Neural cell (in vitro differentiated cells): ENCODE measurements around the gene TNIP1. TPM values are rescaled to one million over a fixed set of nuclear protein-coding genes. Genes with fewer than 3 reads are reported as not detected.

Experiments
- H2AFZ ChIP-seq: fragments of 200-600, 300-800 bp; sonication (generic), shearing (Covaris generic); 2 replicates; pipeline ENCODE4 v1.6.0; 2014; ENCODE audit warnings: low read depth, mild to moderate bottlenecking, antibody characterized with exemption, low read length, moderate library complexity
- H3F3A ChIP-seq: fragments of 200-600 bp; shearing (Covaris generic); 2 replicates; pipeline ENCODE4 v1.6.1; 2016; ENCODE audit warnings: mild to moderate bottlenecking, moderate library complexity, mixed read lengths, antibody characterized with exemption, low read length; ENCODE audit not compliant: insufficient read depth, poor library complexity, severe bottlenecking
- H3K27ac ChIP-seq: fragments of 200-600, 300-800 bp; sonication (generic), shearing (Covaris generic); 2 replicates; pipeline ENCODE4 v1.5.1; 2014; ENCODE audit warnings: mild to moderate bottlenecking, low read length, moderate library complexity
- H3K27me3 ChIP-seq: fragments of 300-800, 200-600 bp; sonication (generic), shearing (Covaris generic); 2 replicates; pipeline ENCODE4 v1.6.0; 2014; ENCODE audit warnings: mild to moderate bottlenecking, low read depth, low read length, moderate library complexity; ENCODE audit not compliant: insufficient read depth
- H3K36me3 ChIP-seq: fragments of 300-800, 200-600 bp; sonication (generic), shearing (Covaris generic); 2 replicates; pipeline ENCODE4 v1.5.1; 2014; ENCODE audit warnings: mild to moderate bottlenecking, antibody characterized with exemption, low read length, moderate library complexity; ENCODE audit not compliant: insufficient read depth
- H3K4me2 ChIP-seq: fragments of 300-800, 200-600 bp; sonication (generic), shearing (Covaris generic); 2 replicates; pipeline ENCODE4 v1.6.0; 2014; ENCODE audit warnings: mild to moderate bottlenecking, low read length
- H3K4me3 ChIP-seq: fragments of 300-800, 200-600 bp; sonication (generic), shearing (Covaris generic); 2 replicates; pipeline ENCODE4 v1.5.1; 2014; ENCODE audit warnings: mild to moderate bottlenecking, low read length, moderate library complexity
- H3K79me2 ChIP-seq: fragments of 200-600 bp; shearing (Covaris generic); replicated peaks from 2 replicates; pipeline ENCODE4 v1.6.0; 2014; ENCODE audit warnings: mild to moderate bottlenecking, low read length, moderate library complexity; ENCODE audit not compliant: insufficient read depth
- H3K9ac ChIP-seq: fragments of 300-800, 200-600 bp; sonication (generic), shearing (Covaris generic); 2 replicates; pipeline ENCODE4 v1.6.1; 2016; ENCODE audit warnings: mild to moderate bottlenecking, low read length, mixed read lengths
- H3K9me2 ChIP-seq: fragments of 200-600 bp; shearing (Covaris generic); 2 replicates; pipeline ENCODE4 v1.6.1; 2016; ENCODE audit warnings: mild to moderate bottlenecking, low read length, mixed read lengths; ENCODE audit not compliant: insufficient read depth
- H3K9me3 ChIP-seq: fragments of 200-600, 300-800 bp; sonication (generic), shearing (Covaris generic); 2 replicates; pipeline ENCODE4 v1.6.1; 2016; ENCODE audit warnings: mild to moderate bottlenecking, mixed run types, low read length, moderate library complexity, mixed read lengths
- H4K20me1 ChIP-seq: fragments of 200-600 bp; shearing (Covaris generic); 2 replicates; pipeline ENCODE4 v1.6.1; 2016; ENCODE audit warnings: mild to moderate bottlenecking, mixed run types; ENCODE audit not compliant: insufficient read depth
- EP300 ChIP-seq: fragments of 450-650 bp; conservative IDR thresholded peaks from 2 replicates; pipeline ENCODE4 v1.6.1; 2014; ENCODE audit warnings: antibody characterized with exemption, mild to moderate bottlenecking, moderate library complexity; ENCODE audit not compliant: poor library complexity, severe bottlenecking
- EZH2 ChIP-seq: fragments of 200-600, 300-800 bp; shearing (Covaris generic), sonication (generic); IDR thresholded peaks from 2 replicates; pipeline ENCODE4 v1.6.1; 2014; ENCODE audit warnings: antibody characterized with exemption, low read length, borderline replicate concordance, mild to moderate bottlenecking; ENCODE audit not compliant: insufficient read depth, poor library complexity, severe bottlenecking
- MXI1 ChIP-seq: fragments of 450-650 bp; conservative IDR thresholded peaks from 2 replicates; pipeline ENCODE4 v1.6.1; 2014; ENCODE audit warnings: antibody characterized with exemption, mild to moderate bottlenecking; ENCODE audit not compliant: poor library complexity, severe bottlenecking
- POLR2AphosphoS5 ChIP-seq: IDR thresholded peaks from 2 replicates; pipeline ENCODE4 v1.6.1; 2012
- RAD21 ChIP-seq: fragments of 450-650 bp; conservative IDR thresholded peaks from 2 replicates; pipeline ENCODE4 v1.6.1; 2014; ENCODE audit warnings: antibody characterized with exemption, mild to moderate bottlenecking, moderate library complexity
- SMC3 ChIP-seq: fragments of 450-650 bp; conservative IDR thresholded peaks from 2 replicates; pipeline ENCODE4 v1.6.1; 2014; ENCODE audit warnings: antibody characterized with exemption, mild to moderate bottlenecking, moderate library complexity; ENCODE audit not compliant: poor library complexity
- TAF1 ChIP-seq: IDR thresholded peaks from 2 replicates; pipeline ENCODE4 v1.6.1; 2012; ENCODE audit warnings: low read depth
- polyA plus RNA-seq: library from polyadenylated mRNA; depleted of rRNA; stranded (reverse); fragments of >200 nt; gene quantifications from 2 replicates; pipeline ENCODE4 v1.2.3, GENCODE V29; 2014
- TF ChIP-seq, protein P1 (sequence below): IDR thresholded peaks from 2 replicates; pipeline ENCODE4 v1.6.1; 2012; ENCODE audit warnings: borderline replicate concordance
- TF ChIP-seq, protein P2 (sequence below): fragments of 450-650 bp; IDR thresholded peaks from 2 replicates; pipeline ENCODE4 v1.5.1; 2014; ENCODE audit warnings: antibody characterized with exemption, mild to moderate bottlenecking, moderate library complexity; ENCODE audit not compliant: poor library complexity, severe bottlenecking

Gene TNIP1
- polyA plus RNA-seq, 1 donor from 2014 or later: 3.3 TPM

DNA sequence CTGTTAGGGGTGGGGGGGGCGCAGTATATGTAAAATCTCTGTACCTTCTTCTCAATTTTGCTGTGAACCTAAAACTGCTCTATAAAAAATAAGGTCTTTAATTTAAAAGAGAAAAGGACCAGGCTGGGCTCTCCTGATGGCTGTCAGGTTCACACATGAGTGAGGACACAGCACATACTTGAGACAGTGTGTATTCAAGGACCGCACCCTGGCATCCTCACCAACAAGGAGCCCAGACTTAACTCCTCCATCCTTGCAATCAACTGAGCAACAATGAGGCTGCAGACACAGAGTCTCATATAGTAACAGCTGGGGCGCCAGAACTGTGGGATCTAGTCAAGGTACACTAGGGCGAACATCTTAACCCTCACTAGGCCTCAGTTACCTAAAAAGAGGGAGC lies 9.8 kb downstream of the TNIP1 start:
- no peak overlapping the region for H3K9ac ChIP-seq
- H2AFZ ChIP-seq: no peak overlapping the region
- no peak for TF ChIP-seq EZH2
- TF ChIP-seq MXI1: no peak
- no peak for TF ChIP-seq RAD21
- TF ChIP-seq, protein P1, sequence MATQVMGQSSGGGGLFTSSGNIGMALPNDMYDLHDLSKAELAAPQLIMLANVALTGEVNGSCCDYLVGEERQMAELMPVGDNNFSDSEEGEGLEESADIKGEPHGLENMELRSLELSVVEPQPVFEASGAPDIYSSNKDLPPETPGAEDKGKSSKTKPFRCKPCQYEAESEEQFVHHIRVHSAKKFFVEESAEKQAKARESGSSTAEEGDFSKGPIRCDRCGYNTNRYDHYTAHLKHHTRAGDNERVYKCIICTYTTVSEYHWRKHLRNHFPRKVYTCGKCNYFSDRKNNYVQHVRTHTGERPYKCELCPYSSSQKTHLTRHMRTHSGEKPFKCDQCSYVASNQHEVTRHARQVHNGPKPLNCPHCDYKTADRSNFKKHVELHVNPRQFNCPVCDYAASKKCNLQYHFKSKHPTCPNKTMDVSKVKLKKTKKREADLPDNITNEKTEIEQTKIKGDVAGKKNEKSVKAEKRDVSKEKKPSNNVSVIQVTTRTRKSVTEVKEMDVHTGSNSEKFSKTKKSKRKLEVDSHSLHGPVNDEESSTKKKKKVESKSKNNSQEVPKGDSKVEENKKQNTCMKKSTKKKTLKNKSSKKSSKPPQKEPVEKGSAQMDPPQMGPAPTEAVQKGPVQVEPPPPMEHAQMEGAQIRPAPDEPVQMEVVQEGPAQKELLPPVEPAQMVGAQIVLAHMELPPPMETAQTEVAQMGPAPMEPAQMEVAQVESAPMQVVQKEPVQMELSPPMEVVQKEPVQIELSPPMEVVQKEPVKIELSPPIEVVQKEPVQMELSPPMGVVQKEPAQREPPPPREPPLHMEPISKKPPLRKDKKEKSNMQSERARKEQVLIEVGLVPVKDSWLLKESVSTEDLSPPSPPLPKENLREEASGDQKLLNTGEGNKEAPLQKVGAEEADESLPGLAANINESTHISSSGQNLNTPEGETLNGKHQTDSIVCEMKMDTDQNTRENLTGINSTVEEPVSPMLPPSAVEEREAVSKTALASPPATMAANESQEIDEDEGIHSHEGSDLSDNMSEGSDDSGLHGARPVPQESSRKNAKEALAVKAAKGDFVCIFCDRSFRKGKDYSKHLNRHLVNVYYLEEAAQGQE: no peak
- TF ChIP-seq POLR2AphosphoS5: no peak
- TF ChIP-seq, protein P2, sequence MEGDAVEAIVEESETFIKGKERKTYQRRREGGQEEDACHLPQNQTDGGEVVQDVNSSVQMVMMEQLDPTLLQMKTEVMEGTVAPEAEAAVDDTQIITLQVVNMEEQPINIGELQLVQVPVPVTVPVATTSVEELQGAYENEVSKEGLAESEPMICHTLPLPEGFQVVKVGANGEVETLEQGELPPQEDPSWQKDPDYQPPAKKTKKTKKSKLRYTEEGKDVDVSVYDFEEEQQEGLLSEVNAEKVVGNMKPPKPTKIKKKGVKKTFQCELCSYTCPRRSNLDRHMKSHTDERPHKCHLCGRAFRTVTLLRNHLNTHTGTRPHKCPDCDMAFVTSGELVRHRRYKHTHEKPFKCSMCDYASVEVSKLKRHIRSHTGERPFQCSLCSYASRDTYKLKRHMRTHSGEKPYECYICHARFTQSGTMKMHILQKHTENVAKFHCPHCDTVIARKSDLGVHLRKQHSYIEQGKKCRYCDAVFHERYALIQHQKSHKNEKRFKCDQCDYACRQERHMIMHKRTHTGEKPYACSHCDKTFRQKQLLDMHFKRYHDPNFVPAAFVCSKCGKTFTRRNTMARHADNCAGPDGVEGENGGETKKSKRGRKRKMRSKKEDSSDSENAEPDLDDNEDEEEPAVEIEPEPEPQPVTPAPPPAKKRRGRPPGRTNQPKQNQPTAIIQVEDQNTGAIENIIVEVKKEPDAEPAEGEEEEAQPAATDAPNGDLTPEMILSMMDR: no peak
- no peak for TF ChIP-seq SMC3
- no peak for TF ChIP-seq TAF1
- no peak for TF ChIP-seq EP300
- H3K9me2 ChIP-seq: no peaks in the 10 kb centered on the region
- no peak overlapping the region for H3K4me3 ChIP-seq
- no peak overlapping the region for H3K27ac ChIP-seq
- no peak overlapping the region for H3K4me2 ChIP-seq
- H3K79me2 ChIP-seq: no peaks in the 10 kb centered on the region
- no peaks in the 10 kb centered on the region for H3K36me3 ChIP-seq
- H3K27me3 ChIP-seq: no peaks in the 10 kb centered on the region
- H3K9me3 ChIP-seq: no peaks in the 10 kb centered on the region
- no peaks in the 10 kb centered on the region for H4K20me1 ChIP-seq
- no peaks in the 10 kb centered on the region for H3F3A ChIP-seq

DNA sequence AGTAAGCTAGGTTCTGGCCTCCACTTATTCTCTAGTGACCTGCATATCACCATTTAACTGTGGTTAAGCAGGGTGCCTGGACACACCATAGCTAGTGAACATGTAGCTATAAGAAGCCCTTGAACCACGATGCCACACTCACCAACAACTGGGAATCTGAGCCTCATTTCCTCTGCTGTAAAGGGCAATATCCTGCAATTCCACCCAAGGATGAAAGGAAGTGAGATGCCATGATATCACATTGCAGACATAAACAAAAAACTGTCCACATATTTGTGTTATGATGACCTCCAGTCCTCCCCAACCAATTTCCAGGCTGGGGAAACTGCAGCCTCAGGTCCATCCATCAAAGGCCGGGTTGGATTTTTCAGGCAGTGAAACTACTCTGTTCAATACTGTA lies 10.4 kb downstream of the TNIP1 start:
- Histone ChIP-seq H3K27ac (no peak overlapping the region), H3K36me3 (no peaks in the 10 kb centered on the region), H3F3A (no peaks in the 10 kb centered on the region), H2AFZ (no peak overlapping the region), H3K4me3 (no peak overlapping the region), H3K4me2 (no peak overlapping the region), H4K20me1 (no peaks in the 10 kb centered on the region), H3K27me3 (no peaks in the 10 kb centered on the region), H3K9me3 (no peaks in the 10 kb centered on the region), H3K79me2 (no peaks in the 10 kb centered on the region), H3K9me2 (no peaks in the 10 kb centered on the region), H3K9ac (no peak overlapping the region)
- TF ChIP-seq SMC3 (no peak), EZH2 (no peak), POLR2AphosphoS5 (no peak)
- TF ChIP-seq, protein P2: no peak
